ENCODE results near the gene LINC00305.

Gene LINC00305

GRCh38 chr18:64116571-64117175 lies 32.2 kb downstream of the LINC00305 start:
- H3K36me3 ChIP-seq (ENCODE audit: control insufficient read depth, insufficient read depth, low read length): no peaks in the 10 kb centered on the region
- WGBS (ENCODE audit: insufficient coverage, insufficient read length): no CpG with 5 or more reads among the region's 5 CpGs
- H3K27me3 ChIP-seq (ENCODE audit: control insufficient read depth, insufficient read depth, low read length): no peaks in the 10 kb centered on the region
- no peaks in the 10 kb centered on the region for H3K9me3 ChIP-seq (ENCODE audit: control insufficient read depth, insufficient read depth, low read length)
- H3K4me3 ChIP-seq (ENCODE audit: low read length): no peak overlapping the region
- no peaks in the 10 kb centered on the region; the same call in 1 of the 2 replicates for H3K4me1 ChIP-seq (ENCODE audit: control insufficient read depth, insufficient read depth, low read length)
- no peak overlapping the region for H3K27ac ChIP-seq (ENCODE audit: low read length)
- DNase-seq (ENCODE audit: low read depth, low spot score): no peak

- no peaks in the 10 kb centered on the region for H3K27me3 ChIP-seq (ENCODE audit: control insufficient read depth, insufficient read depth, low read length)
- no peak overlapping the region for H3K4me3 ChIP-seq (ENCODE audit: low read length)
- no peaks in the 10 kb centered on the region for H3K36me3 ChIP-seq (ENCODE audit: control insufficient read depth, insufficient read depth, low read length)
- no peak overlapping the region for H3K27ac ChIP-seq (ENCODE audit: low read length)
- no CpG with 5 or more reads among the region's 3 CpGs for whole genome bisulfite sequencing (ENCODE audit: insufficient coverage, insufficient read length)
- DNase-seq (ENCODE audit: low read depth, low spot score): no peak
- H3K4me1 ChIP-seq (ENCODE audit: control insufficient read depth, insufficient read depth, low read length): no peaks in the 10 kb centered on the region; the same call in 1 of the 2 replicates
- no peaks in the 10 kb centered on the region for H3K9me3 ChIP-seq (ENCODE audit: control insufficient read depth, insufficient read depth, low read length)
These were observed 33.0 kb downstream of the LINC00305 start for GRCh38 chr18:64115881-64116280.

GRCh38 chr18:64111950-64112349 lies 36.9 kb downstream of the LINC00305 start:
- Histone ChIP-seq H3K9me3 (ENCODE audit: control insufficient read depth, insufficient read depth, low read length) (no peaks in the 10 kb centered on the region), H3K36me3 (ENCODE audit: control insufficient read depth, insufficient read depth, low read length) (no peaks in the 10 kb centered on the region), H3K27ac (ENCODE audit: low read length) (no peak overlapping the region), H3K4me1 (ENCODE audit: control insufficient read depth, insufficient read depth, low read length) (no peaks in the 10 kb centered on the region), H3K4me3 (ENCODE audit: low read length) (no peak overlapping the region), H3K27me3 (ENCODE audit: control insufficient read depth, insufficient read depth, low read length) (no peaks in the 10 kb centered on the region)
- no CpG with 5 or more reads among the region's 9 CpGs for WGBS (ENCODE audit: insufficient coverage, insufficient read length)
- no peak for DNase-seq (ENCODE audit: low read depth, low spot score)

- DNase-seq (ENCODE audit: low read depth, low spot score): no peak
- Histone ChIP-seq H3K4me3 (ENCODE audit: low read length) (no peak overlapping the region), H3K9me3 (ENCODE audit: control insufficient read depth, insufficient read depth, low read length) (no peaks in the 10 kb centered on the region), H3K36me3 (ENCODE audit: control insufficient read depth, insufficient read depth, low read length) (no peaks in the 10 kb centered on the region), H3K27ac (ENCODE audit: low read length) (no peak overlapping the region), H3K4me1 (ENCODE audit: control insufficient read depth, insufficient read depth, low read length) (no peaks in the 10 kb centered on the region), H3K27me3 (ENCODE audit: control insufficient read depth, insufficient read depth, low read length) (no peaks in the 10 kb centered on the region)
- WGBS (ENCODE audit: insufficient coverage, insufficient read length): no CpG with 5 or more reads among the region's 7 CpGs
These were observed 38.0 kb downstream of the LINC00305 start for GRCh38 chr18:64110692-64111480.

- Histone ChIP-seq H3K4me3 (ENCODE audit: low read length) (no peak overlapping the region), H3K9me3 (ENCODE audit: control insufficient read depth, insufficient read depth, low read length) (no peaks in the 10 kb centered on the region), H3K27ac (ENCODE audit: low read length) (no peak overlapping the region), H3K36me3 (ENCODE audit: control insufficient read depth, insufficient read depth, low read length) (no peaks in the 10 kb centered on the region), H3K4me1 (ENCODE audit: control insufficient read depth, insufficient read depth, low read length) (no peaks in the 10 kb centered on the region), H3K27me3 (ENCODE audit: control insufficient read depth, insufficient read depth, low read length) (no peaks in the 10 kb centered on the region)
- DNase-seq (ENCODE audit: low read depth, low spot score): no peak
- no CpG with 5 or more reads among the region's 4 CpGs for WGBS (ENCODE audit: insufficient coverage, insufficient read length)
These were observed 44.9 kb downstream of the LINC00305 start for GRCh38 chr18:64103986-64104385.

GRCh38 chr18:64100116-64100922 lies 48.6 kb downstream of the LINC00305 start:
- Histone ChIP-seq H3K9me3 (ENCODE audit: control insufficient read depth, insufficient read depth, low read length) (no peaks in the 10 kb centered on the region), H3K36me3 (ENCODE audit: control insufficient read depth, insufficient read depth, low read length) (no peaks in the 10 kb centered on the region), H3K27me3 (ENCODE audit: control insufficient read depth, insufficient read depth, low read length) (no peaks in the 10 kb centered on the region), H3K27ac (ENCODE audit: low read length) (no peak overlapping the region), H3K4me3 (ENCODE audit: low read length) (no peak overlapping the region), H3K4me1 (ENCODE audit: control insufficient read depth, insufficient read depth, low read length) (no peaks in the 10 kb centered on the region)
- no peak for DNase-seq (ENCODE audit: low read depth, low spot score)
- no CpG with 5 or more reads among the region's 6 CpGs for WGBS (ENCODE audit: insufficient coverage, insufficient read length)

GRCh38 chr18:64099244-64099643 lies 49.6 kb downstream of the LINC00305 start:
- Histone ChIP-seq H3K36me3 (ENCODE audit: control insufficient read depth, insufficient read depth, low read length) (no peaks in the 10 kb centered on the region), H3K27me3 (ENCODE audit: control insufficient read depth, insufficient read depth, low read length) (no peaks in the 10 kb centered on the region), H3K27ac (ENCODE audit: low read length) (no peak overlapping the region), H3K9me3 (ENCODE audit: control insufficient read depth, insufficient read depth, low read length) (no peaks in the 10 kb centered on the region), H3K4me3 (ENCODE audit: low read length) (no peak overlapping the region), H3K4me1 (ENCODE audit: control insufficient read depth, insufficient read depth, low read length) (no peaks in the 10 kb centered on the region)
- DNase-seq (ENCODE audit: low read depth, low spot score): no peak
- WGBS (ENCODE audit: insufficient coverage, insufficient read length): no CpG with 5 or more reads among the region's 3 CpGs

- Histone ChIP-seq H3K4me1 (ENCODE audit: control insufficient read depth, insufficient read depth, low read length) (no peaks in the 10 kb centered on the region), H3K36me3 (ENCODE audit: control insufficient read depth, insufficient read depth, low read length) (no peaks in the 10 kb centered on the region), H3K4me3 (ENCODE audit: low read length) (no peak overlapping the region), H3K27ac (ENCODE audit: low read length) (no peak overlapping the region), H3K9me3 (ENCODE audit: control insufficient read depth, insufficient read depth, low read length) (no peaks in the 10 kb centered on the region), H3K27me3 (ENCODE audit: control insufficient read depth, insufficient read depth, low read length) (no peaks in the 10 kb centered on the region)
- no peak for DNase-seq (ENCODE audit: low read depth, low spot score)
- WGBS (ENCODE audit: insufficient coverage, insufficient read length): no CpG with 5 or more reads among the region's 3 CpGs
These were observed 51.4 kb downstream of the LINC00305 start for GRCh38 chr18:64097497-64097896.

- H3K36me3 ChIP-seq (ENCODE audit: control insufficient read depth, insufficient read depth, low read length): no peaks in the 10 kb centered on the region
- no peak for DNase-seq (ENCODE audit: low read depth, low spot score)
- no peaks in the 10 kb centered on the region for H3K27me3 ChIP-seq (ENCODE audit: control insufficient read depth, insufficient read depth, low read length)
- H3K27ac ChIP-seq (ENCODE audit: low read length): no peak overlapping the region
- no peaks in the 10 kb centered on the region for H3K4me1 ChIP-seq (ENCODE audit: control insufficient read depth, insufficient read depth, low read length)
- H3K4me3 ChIP-seq (ENCODE audit: low read length): no peak overlapping the region
- WGBS (ENCODE audit: insufficient coverage, insufficient read length): no CpG with 5 or more reads among the region's 1 CpG
- no peaks in the 10 kb centered on the region for H3K9me3 ChIP-seq (ENCODE audit: control insufficient read depth, insufficient read depth, low read length)
These were observed 53.8 kb downstream of the LINC00305 start for GRCh38 chr18:64095056-64095455.

GRCh38 chr18:64094210-64094609 lies 54.7 kb downstream of the LINC00305 start:
- Histone ChIP-seq H3K27me3 (ENCODE audit: control insufficient read depth, insufficient read depth, low read length) (no peaks in the 10 kb centered on the region), H3K36me3 (ENCODE audit: control insufficient read depth, insufficient read depth, low read length) (no peaks in the 10 kb centered on the region), H3K4me1 (ENCODE audit: control insufficient read depth, insufficient read depth, low read length) (no peaks in the 10 kb centered on the region), H3K27ac (ENCODE audit: low read length) (no peak overlapping the region), H3K9me3 (ENCODE audit: control insufficient read depth, insufficient read depth, low read length) (no peaks in the 10 kb centered on the region), H3K4me3 (ENCODE audit: low read length) (no peak overlapping the region)
- no peak for DNase-seq (ENCODE audit: low read depth, low spot score)
- no CpG with 5 or more reads among the region's 1 CpG for WGBS (ENCODE audit: insufficient coverage, insufficient read length)

Data from iPS DF 6.9 (cell line).